K562 (cell line): ENCODE results near the gene WDPCP. TPM values are rescaled to one million over a fixed set of nuclear protein-coding genes. Genes with fewer than 3 reads are reported as not detected.

ENCODE experiments used
- ARHGAP35 ChIP-seq: fragments of 450-650 bp; IDR thresholded peaks from 2 replicates; pipeline ENCODE4 v1.6.1; 2018; ENCODE audit not compliant: partially characterized antibody
- ARID1B ChIP-seq: fragments of 450-650 bp; IDR thresholded peaks from 2 replicates; pipeline ENCODE4 v1.6.1; 2016; ENCODE audit warnings: antibody characterized with exemption, mild to moderate bottlenecking, inconsistent platforms
- ARID2 ChIP-seq: fragments of 450-650 bp; IDR thresholded peaks from 2 replicates; pipeline ENCODE4 v1.6.1; 2017; ENCODE audit warnings: antibody characterized with exemption, mild to moderate bottlenecking
- ARID4B ChIP-seq: sonication (generic); formaldehyde crosslinking; IDR thresholded peaks from 2 replicates; pipeline ENCODE4 v1.8.0; 2022; ENCODE audit warnings: mild to moderate bottlenecking, missing genetic modification reagents
- CHD4 ChIP-seq: fragments of 200-600 bp; sonication (generic); IDR thresholded peaks from 3 replicates; pipeline ENCODE4 v1.6.1; 2012; ENCODE audit warnings: low read depth, mild to moderate bottlenecking, mixed read lengths, low read length, inconsistent platforms; ENCODE audit not compliant: insufficient read depth, insufficient replicate concordance, poor library complexity, severe bottlenecking
- DNMT1 ChIP-seq: fragments of 450-650 bp; IDR thresholded peaks from 2 replicates; pipeline ENCODE4 v1.6.1; 2016; ENCODE audit warnings: antibody characterized with exemption, mild to moderate bottlenecking
- DPF2 ChIP-seq: fragments of 450-650 bp; IDR thresholded peaks from 2 replicates; pipeline ENCODE4 v1.6.1; 2016
- FOXP1 ChIP-seq: sonication (generic); formaldehyde crosslinking; IDR thresholded peaks from 2 replicates; pipeline ENCODE4 v1.8.0; 2022; ENCODE audit warnings: mild to moderate bottlenecking, missing genetic modification reagents
- MED1 ChIP-seq: sonication (generic); formaldehyde crosslinking; IDR thresholded peaks from 2 replicates; pipeline ENCODE4 v1.8.1; 2023; ENCODE audit warnings: missing genetic modification reagents, borderline replicate concordance
- MEIS2 ChIP-seq: fragments of 450-650 bp; IDR thresholded peaks from 2 replicates; pipeline ENCODE4 v1.6.1; 2014; ENCODE audit warnings: mild to moderate bottlenecking; ENCODE audit not compliant: partially characterized antibody
- MNT ChIP-seq, 2 experiments: fragments of 450-650 bp; conservative IDR thresholded peaks; 2 replicates each; pipeline ENCODE4 v1.6.1; 2017; ENCODE audit warnings: mild to moderate bottlenecking in 2 of 2, moderate library complexity in 2 of 2
- MXI1 ChIP-seq: IDR thresholded peaks from 2 replicates; pipeline ENCODE4 v1.6.1; 2011; ENCODE audit warnings: low read depth, mild to moderate bottlenecking, improper control_type of control experiment, low read length
- NFE2L1 ChIP-seq: fragments of 450-650 bp; IDR thresholded peaks from 2 replicates; pipeline ENCODE4 v1.6.1; 2016; ENCODE audit warnings: missing genetic modification characterization, low read depth, mild to moderate bottlenecking, missing compliant biosample characterization, moderate library complexity, borderline replicate concordance
- PHB2 ChIP-seq: fragments of 450-650 bp; IDR thresholded peaks from 2 replicates; pipeline ENCODE4 v1.6.1; 2017; ENCODE audit warnings: low read depth
- POLR2AphosphoS2 ChIP-seq: IDR thresholded peaks from 2 replicates; pipeline ENCODE4 v1.6.1; 2012; ENCODE audit warnings: low read length, improper control_type of control experiment
- POLR2AphosphoS5 ChIP-seq: IDR thresholded peaks from 2 replicates; pipeline ENCODE4 v1.6.1; 2011; ENCODE audit warnings: mild to moderate bottlenecking, low read depth, low read length, moderate library complexity; ENCODE audit not compliant: control insufficient read depth, insufficient read depth
- SMAD4 ChIP-seq: fragments of 250-450 bp; sonication (Bioruptor Pico); conservative IDR thresholded peaks from 2 replicates; pipeline ENCODE4 v1.8.0; 2021; ENCODE audit warnings: inconsistent platforms, mild to moderate bottlenecking, moderate library complexity
- ZBTB7A ChIP-seq: IDR thresholded peaks from 2 replicates; pipeline ENCODE4 v1.6.1; 2011; ENCODE audit warnings: low read depth, mild to moderate bottlenecking, low read length, moderate library complexity, borderline replicate concordance; ENCODE audit not compliant: control insufficient read depth
- ZKSCAN1 ChIP-seq: fragments of 150-350 bp; IDR thresholded peaks from 2 replicates; pipeline ENCODE4 v1.6.1; 2016; ENCODE audit warnings: low read depth, low read length
- polyA plus RNA-seq, 8 experiments: library from polyadenylated mRNA; depleted of rRNA in 4 of 8; stranded (reverse) in 5 of 8; unstranded in 3 of 8; fragments of >200 nt; fragmentation: Nextera tagmentation in 2 of 8; fragmentation: Illumina TruSeq in 1 of 8; extraction: Ambion mirVana in 2 of 8; extraction: Trizol in 1 of 8; gene quantifications; 2 replicates each; pipeline versions ENCODE4 v1.2.1 to v1.2.3, GENCODE V29; 2011 to 2014; ENCODE audit warnings: inconsistent platforms in 1 of 8, missing spikeins in 1 of 8
- total RNA-seq, 7 experiments: library from RNA; depleted of rRNA in 6 of 7; stranded (reverse); fragments of >200 nt in 6 of 7; fragmentation: Illumina TruSeq in 2 of 7; extraction: Trizol in 2 of 7; gene quantifications; 2 replicates each; pipeline versions ENCODE4 v1.2.1 to v1.2.3, GENCODE V29; 2011 to 2021; ENCODE audit warnings: low replicate concordance in 1 of 7
- TF ChIP-seq, protein P1 (sequence below): fragments of 200-800 bp; sonication (Bioruptor generic); IDR thresholded peaks from 2 replicates; pipeline ENCODE4 v1.6.1; 2017; ENCODE audit warnings: missing genetic modification characterization, missing compliant biosample characterization

WDPCP gene
- total and polyA plus RNA-seq, 9 of the 15 experiments (the other 6 are each of a cell fraction or from before 2014, with no cell fraction given), result 1.4 to 6.4 (median 5.5) TPM

- TF ChIP-seq ARID4B (CRISPR knock-in tag), result no peak
- no peak for TF ChIP-seq FOXP1 (CRISPR knock-in tag)
- no peak for TF ChIP-seq NFE2L1 (tag)
- TF ChIP-seq DPF2, result peak; percentile 24; the same call in 1 of the 2 replicates
- TF ChIP-seq ARHGAP35, result no peak
- no peak for TF ChIP-seq MNT (conservative IDR thresholded peaks at IDR 0.05)
- peak; percentile 88 for TF ChIP-seq MEIS2
- no peak for TF ChIP-seq CHD4
- no peak for TF ChIP-seq DNMT1
- TF ChIP-seq ZKSCAN1, result no peak
- TF ChIP-seq ARID2, result no peak
- TF ChIP-seq POLR2AphosphoS2, result no peak
- no peak for TF ChIP-seq MED1 (CRISPR knock-in tag)
- TF ChIP-seq, protein P1, sequence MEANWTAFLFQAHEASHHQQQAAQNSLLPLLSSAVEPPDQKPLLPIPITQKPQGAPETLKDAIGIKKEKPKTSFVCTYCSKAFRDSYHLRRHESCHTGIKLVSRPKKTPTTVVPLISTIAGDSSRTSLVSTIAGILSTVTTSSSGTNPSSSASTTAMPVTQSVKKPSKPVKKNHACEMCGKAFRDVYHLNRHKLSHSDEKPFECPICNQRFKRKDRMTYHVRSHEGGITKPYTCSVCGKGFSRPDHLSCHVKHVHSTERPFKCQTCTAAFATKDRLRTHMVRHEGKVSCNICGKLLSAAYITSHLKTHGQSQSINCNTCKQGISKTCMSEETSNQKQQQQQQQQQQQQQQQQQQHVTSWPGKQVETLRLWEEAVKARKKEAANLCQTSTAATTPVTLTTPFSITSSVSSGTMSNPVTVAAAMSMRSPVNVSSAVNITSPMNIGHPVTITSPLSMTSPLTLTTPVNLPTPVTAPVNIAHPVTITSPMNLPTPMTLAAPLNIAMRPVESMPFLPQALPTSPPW (CRISPR knock-in tag), result no peak
- TF ChIP-seq PHB2, result no peak
- TF ChIP-seq MXI1, result no peak
- peak; percentile 62; the same call in 1 of the 2 replicates for TF ChIP-seq POLR2AphosphoS5
- 0 out of 2 replicates have a peak, but pooled peaks have one; percentile 30 for TF ChIP-seq SMAD4
- TF ChIP-seq ZBTB7A, result 0 out of 2 replicates have a peak, but pooled peaks have one; percentile 34
- TF ChIP-seq ARID1B, result peak; percentile 67
Measured at GRCh38 chr2:63434024-63435001, 154.0 kb downstream of the WDPCP start (continued).
